ENCODE results near the gene SLC25A17.
"Not testable (repeated sequence)": the region's sequence is repeated elsewhere in the genome, so short reads cannot be mapped to it uniquely, and the experiment has no call there.

SLC25A17 gene, protein sequence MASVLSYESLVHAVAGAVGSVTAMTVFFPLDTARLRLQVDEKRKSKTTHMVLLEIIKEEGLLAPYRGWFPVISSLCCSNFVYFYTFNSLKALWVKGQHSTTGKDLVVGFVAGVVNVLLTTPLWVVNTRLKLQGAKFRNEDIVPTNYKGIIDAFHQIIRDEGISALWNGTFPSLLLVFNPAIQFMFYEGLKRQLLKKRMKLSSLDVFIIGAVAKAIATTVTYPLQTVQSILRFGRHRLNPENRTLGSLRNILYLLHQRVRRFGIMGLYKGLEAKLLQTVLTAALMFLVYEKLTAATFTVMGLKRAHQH

DNA sequence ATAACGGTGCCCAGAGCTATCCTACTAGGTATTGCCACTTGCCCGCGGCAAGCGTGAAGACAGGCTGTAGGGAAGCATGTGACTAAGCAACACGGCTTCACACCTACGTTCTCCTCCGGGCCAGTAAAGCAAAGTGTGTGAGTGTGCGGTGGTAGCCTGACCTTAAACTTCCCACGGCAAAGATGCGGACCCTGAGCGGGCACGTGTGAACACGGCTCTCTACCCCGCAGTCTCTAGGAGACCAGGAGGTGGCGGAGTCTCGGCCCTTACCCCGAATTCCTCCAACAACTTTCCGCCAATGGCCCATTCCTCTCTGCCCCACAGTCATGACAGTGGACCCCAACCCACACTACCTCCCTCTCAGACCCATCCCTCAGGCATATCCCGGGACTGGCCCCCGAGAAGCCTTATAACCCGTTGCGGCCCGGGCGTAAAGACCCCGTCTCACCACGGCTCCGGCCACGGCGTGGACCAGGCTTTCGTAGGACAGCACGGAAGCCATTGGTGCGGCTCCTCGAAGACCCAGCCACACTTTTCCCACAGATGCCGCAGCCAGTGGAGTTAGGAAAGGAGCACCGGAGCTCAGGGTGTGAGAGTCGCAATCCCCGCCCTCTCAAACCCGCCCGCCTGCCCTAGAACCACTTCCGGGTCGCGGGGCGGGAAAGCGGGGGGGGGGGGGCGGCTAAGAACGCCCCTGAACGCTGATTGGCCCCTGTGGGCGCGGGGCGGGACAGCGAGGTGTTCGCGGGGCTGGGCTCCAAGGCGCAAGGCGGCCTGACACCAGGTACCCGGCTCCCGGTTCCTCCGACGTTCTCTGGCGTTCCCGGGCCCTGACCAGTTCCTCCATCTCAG lies at the start of gene SLC25A17:
TSS of gene SLC25A17 (minus strand) at position 600 of the 852 bp plus-strand sequence. CDS start at position 502, 98 bp downstream.
- in situ Hi-C loops (cut with HindIII; ENCODE audit: low sequenced_read_pairs): no loop called here

DNA sequence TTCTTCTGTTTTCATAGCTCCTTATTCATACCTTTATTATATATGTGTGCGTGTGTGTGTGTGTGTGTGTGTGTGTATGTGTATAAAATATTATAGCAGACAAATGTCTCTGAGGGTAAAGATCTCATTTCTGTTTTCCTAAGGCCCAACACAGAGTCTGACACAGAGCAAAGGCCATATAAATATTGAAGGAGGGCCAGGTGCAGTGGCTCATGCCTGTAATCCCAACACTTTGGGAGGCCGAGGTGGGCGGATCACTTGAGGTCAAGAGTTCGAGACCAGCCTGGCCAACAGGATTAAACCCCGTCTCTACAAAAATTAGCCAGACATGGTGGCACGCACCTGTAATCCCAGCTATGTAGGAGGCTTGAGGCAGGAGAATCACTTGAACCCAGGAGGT lies 49.2 kb upstream of the SLC25A17 start:
- in situ Hi-C loops (cut with HindIII; ENCODE audit: low sequenced_read_pairs): not testable (repeated sequence)

DNA sequence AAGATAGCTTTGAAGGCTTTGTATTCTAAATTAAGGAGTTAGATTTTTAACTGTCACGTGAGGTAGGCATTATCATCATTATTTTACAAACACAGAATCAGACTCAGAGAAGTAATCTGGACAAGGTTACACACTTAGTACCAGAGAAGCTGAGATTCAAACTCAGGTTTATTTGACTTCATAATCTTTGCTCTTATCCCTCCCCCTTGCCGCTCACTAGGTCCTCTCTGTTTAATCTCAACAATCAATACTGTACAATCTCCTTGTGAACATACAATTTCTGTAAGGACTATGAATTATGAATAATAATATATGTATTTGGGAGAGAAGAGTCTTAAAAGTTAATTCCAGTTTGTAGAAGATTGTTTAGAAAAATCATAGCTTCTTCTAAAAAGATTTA lies 48.0 kb upstream of the SLC25A17 start:
- in situ Hi-C loops (cut with HindIII; ENCODE audit: low sequenced_read_pairs): no loop called here

DNA sequence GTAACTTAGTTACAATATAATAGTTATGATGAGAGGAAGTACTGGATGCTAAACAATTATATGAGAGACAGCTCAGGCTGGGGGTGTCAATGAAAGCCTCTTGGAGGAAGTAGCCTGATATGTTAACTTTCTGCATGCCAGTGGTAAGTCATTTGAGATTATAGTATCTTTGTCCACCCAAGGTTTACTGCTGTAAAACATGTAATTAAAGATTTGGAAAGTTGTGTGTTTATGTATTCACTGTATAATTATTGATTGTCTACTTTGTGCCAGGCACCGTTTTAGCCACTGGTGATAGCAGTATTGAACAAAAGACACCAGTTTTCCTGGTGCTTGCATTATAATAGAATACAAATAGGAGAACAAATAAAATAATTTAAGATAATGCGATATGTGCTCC lies 43.4 kb upstream of the SLC25A17 start:
- in situ Hi-C loops (cut with HindIII; ENCODE audit: low sequenced_read_pairs): no loop called here

DNA sequence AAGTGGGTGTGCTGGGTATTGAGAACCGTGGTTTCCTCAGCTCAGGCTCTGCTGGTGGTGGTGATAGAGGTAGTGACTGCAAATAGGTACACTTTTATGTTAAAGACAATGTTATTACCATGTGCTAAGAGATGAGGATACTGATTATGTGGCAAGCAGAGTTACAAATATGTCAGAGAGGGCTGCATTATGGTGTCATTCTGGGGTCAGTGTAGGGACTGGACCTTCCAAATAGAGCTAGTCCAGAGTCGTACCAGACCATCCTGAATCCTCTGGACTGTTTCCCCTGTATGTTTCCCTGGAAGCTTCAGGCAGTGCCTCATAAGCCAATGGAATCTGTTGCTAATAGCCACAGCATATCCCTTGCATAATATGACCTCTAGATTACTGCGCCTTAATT lies 42.9 kb upstream of the SLC25A17 start, which contains the start of gene DNAJB7:
TSS of gene DNAJB7 (minus strand) at position 101 of the 400 bp plus-strand sequence. CDS start 119 bp downstream, outside the sequence.
- in situ Hi-C loops (cut with HindIII; ENCODE audit: low sequenced_read_pairs): no loop called here

DNA sequence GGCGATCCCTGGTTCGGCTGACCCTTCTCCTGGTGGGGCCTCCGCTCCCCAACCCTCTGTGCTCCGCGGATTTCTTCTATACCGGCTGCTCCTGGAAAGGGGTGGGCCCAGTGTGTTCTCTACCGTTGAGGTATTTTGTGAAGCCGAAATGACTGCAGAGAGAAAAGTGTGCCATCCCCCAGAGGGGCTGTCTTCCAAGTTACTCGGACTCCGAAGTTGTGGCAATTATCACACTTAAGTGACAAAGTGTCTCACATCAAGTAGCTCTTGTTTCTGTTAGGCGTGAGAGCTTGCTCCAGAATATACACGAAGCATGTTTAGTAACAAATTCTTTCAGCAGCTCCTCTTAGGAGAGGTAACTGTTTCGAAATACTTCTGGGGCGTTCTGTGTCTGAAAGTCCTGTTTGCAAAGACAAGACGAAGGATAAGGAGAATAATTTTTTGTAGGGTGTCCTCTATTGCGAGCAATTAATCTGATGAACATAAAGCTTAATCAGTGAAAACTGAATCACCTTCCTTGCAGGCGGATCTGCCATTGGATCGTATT lies 38.2 kb upstream of the SLC25A17 start:
- in situ Hi-C loops (cut with HindIII; ENCODE audit: low sequenced_read_pairs): loop anchor here (5.0 kb wide), 1 partner anchor 35 kb away; no protein-coding TSS in a partner anchor

DNA sequence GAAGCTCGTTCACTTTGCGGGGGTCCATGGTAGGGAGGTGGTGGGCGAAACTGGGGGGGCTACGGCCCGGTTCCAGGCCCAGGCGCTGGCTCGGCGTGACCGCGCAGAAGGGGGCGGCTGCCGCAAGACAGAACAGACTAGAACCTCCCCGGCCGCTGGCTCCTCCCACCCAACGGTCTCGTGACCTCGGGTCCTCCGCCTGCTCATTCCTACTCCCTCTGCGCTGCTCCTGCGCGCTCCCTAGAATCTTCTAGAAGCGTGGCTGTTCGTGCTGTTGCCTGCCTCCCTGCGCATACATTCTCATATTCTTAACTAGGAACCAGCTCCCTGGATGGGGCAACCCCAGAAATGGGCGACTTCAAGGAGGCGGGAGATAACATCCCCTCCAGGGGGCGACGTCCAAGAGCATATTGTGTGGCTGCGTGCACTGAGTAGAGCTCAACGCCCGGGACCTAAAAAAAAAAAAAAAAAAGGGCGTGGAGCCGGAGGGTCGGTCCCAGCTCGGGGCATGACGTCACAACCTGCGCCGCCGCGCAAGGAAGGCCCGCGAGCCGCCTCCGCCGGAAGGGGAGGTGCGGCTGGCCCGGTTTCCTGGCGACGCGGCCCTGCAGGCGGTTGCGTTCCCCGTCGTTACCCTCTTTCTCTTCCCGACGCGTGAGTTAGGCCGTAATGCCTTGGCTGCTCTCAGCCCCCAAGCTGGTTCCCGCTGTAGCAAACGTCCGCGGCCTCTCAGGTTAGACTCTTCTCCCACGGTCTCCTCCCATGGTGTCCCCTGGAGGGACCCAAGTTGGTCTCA lies 37.6 kb upstream of the SLC25A17 start, which contains the start of the genes ST13 and XPNPEP3:
TSS of gene ST13 (minus strand) at position 127 of the 796 bp plus-strand sequence. CDS start at position 28, 99 bp downstream.
TSS of gene XPNPEP3 (plus strand) at position 636 of the 796 bp plus-strand sequence. CDS start at position 670, 34 bp downstream.
- in situ Hi-C loops (cut with HindIII; ENCODE audit: low sequenced_read_pairs): loop anchor here (5.0 kb wide), 1 partner anchor 36 kb away; no protein-coding TSS in a partner anchor

DNA sequence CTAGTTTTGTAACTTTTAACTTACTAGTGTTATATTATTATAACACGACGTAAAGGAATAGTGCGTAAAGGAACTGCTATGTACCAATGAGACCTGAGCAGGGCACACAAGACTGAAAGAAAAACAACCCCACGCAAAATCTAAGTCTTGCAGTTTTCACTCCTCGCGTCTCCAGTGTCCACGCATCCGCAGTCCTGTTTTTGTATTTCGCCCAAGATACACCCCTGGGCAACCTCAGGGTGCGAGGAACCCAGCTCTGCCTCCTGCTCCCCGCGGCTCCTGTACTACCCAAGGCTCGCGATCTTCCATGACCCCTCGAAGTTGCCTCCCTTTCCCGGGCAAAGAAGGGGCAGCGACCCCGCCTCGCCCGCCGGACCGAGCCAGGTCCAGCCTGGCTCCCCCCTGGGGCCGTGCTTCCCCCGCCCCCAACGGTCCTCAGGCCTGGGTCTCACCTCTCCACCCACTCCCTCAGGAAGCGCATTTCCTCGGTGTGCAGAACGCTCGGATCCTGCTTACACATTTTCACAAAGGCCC lies 36.9 kb upstream of the SLC25A17 start:
- in situ Hi-C loops (cut with HindIII; ENCODE audit: low sequenced_read_pairs): loop anchor here (5.0 kb wide), 1 partner anchor 36 kb away; no protein-coding TSS in a partner anchor

DNA sequence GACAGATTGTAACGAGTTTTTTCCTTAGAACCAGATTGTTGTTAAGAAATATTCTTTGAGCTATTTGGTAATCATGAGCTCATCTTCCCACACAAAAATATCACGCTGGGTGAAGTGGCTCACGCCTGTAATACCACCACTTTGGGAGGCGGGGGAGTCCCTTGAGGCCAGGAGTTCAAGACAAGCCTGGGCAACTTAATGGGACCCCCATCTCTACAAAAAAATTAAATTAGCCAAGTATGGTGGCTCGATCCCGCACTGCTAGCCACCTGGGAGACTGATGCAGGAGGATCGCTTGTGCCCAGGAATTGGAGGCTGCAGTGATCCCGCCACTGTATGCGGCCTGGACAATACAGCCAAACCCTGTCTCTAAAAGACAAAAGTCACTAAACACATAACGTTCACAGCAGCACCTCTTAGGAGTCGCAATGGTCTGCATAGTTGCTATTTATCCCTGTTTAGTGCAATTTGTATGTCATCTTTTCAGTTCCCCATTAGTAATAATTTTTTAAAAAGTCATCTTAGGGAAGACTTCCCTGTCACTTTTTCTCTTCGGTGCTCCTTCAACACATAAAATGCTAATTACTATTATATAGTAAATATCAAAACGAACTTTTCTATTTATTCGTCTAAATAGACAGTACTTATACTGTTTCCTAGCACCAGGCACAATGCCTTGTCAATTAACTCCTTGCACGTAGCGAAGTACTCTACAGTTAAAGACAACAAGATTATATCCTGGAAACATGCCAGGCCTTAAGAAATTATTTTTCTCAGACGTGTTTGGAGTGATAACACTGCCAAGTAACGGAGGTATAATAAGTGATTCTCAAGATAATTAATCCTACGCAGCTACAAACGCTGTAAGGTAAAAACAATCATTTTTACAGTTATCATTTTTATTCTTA lies 36.2 kb upstream of the SLC25A17 start:
- in situ Hi-C loops (cut with HindIII; ENCODE audit: low sequenced_read_pairs): loop anchor here (5.0 kb wide), 1 partner anchor 37 kb away; no protein-coding TSS in a partner anchor

DNA sequence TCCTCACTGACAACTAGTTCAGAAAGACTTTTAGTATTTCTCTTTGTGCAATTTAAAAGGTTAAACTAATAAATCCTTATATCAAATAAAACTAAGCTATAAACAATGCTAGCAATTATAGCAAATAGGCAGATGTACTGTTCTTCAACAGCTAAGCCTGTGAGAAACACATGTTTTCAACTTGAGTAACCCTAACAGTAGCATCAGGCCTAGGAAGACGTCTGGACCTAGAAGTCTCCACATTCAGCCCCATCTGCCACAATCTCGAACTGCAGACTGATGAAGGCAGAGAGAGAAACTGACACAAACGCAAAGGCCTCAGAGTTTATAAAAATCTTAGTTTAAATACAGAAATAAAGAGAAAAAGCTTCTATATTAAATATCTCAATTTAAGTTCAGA lies 34.8 kb upstream of the SLC25A17 start:
- in situ Hi-C loops (cut with HindIII; ENCODE audit: low sequenced_read_pairs): no loop called here

DNA sequence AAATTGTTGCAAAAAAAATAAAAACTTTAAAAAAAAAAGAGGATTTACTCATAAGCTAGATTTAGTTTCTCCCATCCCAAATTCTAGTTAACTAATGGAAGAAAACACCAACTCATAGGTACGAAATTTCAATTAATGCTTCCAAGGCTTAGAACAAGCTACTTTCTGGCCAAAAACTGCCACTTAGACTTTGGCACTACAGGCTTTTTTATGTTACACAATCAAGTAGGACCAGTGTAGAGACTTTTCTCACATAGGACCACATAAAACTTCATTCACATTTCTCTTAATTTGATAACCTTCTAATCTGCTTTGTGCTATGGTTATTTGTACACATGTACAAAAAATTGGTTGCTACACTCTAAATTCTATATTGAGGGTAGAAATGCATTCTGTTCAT lies 34.2 kb upstream of the SLC25A17 start:
- in situ Hi-C loops (cut with HindIII; ENCODE audit: low sequenced_read_pairs): no loop called here

DNA sequence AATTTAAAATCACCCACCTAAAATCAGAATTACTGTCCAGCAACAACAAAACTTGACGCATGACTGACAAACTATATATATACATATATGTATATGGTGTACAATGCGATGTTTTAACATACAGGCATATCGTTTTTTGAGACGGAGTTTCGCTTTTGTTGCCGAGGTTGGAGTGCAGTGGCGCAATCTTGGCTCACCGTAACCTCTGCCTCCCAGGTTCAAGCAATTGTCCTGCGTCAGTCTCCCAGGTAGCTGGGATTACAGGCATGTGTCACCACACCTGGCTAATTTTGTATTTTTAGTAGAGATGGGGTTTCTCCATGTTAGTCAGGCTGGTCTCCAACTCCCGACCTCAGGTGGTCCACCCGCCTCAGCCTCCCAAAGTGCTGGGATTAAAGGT lies 26.7 kb upstream of the SLC25A17 start:
- in situ Hi-C loops (cut with HindIII; ENCODE audit: low sequenced_read_pairs): not testable (repeated sequence)

DNA sequence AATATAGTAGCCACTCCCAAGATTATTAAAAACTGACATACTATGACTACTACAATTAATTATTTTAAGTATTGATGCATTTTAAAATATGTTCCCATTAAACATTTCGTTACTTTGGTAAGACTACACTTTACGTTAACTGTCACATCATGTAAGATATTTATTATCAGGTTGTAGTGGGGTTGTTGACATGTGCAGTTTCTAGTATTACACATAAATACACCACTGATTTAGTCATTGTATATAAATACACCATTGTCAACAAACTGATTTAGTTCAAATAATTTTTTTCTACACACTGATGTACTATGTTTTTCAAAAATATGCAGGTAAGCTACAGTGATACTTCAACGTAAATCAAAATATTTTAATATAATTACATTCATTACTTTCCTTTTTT lies 25.8 kb upstream of the SLC25A17 start:
- in situ Hi-C loops (cut with HindIII; ENCODE audit: low sequenced_read_pairs): no loop called here

DNA sequence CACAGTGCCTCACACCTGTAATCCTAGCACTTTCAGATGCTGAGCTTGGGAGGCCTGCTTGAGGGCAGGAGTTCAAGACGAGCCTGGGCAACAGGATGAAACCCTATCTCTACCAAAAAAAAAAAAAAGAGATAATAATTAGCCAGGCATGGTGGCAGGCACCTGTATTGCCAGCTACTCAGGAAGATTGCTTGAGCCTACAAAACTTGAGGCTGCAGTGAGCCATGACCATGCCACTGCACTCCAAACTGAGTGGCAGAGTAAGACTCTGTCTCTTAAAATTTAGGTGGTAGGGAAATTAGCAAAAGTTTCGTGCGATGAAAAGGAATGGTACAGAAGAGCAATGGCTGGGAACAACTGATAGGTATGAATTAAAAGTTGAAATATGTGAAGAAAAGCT lies 19.3 kb upstream of the SLC25A17 start:
- in situ Hi-C loops (cut with HindIII; ENCODE audit: low sequenced_read_pairs): no loop called here

DNA sequence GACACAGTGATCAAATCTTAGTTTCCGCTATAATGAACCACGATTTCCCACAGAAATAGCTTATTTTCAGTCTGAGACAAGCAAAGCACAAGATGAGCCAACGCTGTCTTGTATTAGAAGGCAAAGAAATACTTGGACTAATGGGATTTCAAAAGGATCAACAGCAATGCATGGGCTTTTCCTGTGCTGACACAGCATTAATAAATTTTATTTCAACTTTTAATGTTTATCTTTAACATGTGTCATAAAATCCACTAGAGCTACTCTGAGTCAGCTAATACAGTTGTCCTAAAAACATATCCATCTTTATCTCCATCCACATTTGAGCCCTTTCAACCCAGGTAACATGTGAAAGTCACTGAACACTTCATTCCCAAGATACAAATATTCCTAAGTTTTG lies 15.5 kb upstream of the SLC25A17 start:
- in situ Hi-C loops (cut with HindIII; ENCODE audit: low sequenced_read_pairs): no loop called here

DNA sequence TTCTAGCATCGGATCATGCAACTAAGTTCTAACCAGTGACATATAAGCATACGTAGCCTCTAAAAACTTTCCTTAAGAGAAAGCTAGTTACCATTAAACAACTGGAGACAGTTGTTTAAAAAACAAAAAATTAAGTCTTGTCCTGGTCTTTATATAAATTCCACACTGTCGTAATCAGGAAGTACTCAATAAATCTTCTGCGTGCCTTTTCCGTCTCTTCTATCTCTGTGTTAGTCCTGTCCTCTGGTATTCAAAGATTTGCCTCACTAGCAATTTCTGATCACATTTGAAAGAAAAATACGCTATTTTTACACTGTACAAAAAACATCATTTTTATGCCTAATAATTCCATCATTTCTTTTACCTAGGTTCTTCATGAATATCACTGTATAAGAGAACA lies 10.0 kb upstream of the SLC25A17 start:
- in situ Hi-C loops (cut with HindIII; ENCODE audit: low sequenced_read_pairs): no loop called here

DNA sequence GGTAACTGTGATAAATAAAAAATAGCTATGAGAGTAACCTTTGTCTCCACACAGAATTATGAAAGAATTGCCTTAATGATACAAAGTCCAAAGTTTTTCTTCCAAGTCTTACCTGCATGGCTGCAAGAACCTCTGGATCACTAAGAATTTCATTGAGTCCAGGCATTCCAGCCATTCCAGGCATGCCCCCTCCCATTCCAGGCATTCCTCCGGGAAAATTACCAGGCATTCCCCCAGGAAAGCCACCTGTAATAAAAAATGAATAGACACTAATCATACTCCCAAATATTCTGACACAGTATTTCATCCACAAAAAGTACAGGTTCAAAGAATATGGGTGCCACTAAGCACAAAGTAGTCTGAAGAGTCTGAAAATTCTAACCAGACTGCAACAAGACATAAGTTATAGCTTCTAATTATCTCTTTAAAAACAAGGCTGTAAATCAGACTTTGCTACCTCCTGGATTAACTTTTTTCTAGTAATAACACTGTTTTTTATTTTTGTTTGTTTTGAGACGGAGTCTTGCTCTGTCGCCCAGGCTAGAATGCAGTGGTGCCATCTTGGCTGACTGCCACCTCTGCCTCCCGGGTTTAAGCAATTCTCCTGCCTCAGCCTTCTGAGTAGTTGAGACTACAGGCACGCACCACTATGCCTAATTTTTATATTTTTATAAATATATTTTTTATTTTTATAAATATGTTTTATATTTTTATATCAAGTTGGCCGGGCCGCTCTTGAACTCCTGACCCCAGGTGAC lies 8.0 kb upstream of the SLC25A17 start:
- in situ Hi-C loops (cut with HindIII; ENCODE audit: low sequenced_read_pairs): no loop called here

DNA sequence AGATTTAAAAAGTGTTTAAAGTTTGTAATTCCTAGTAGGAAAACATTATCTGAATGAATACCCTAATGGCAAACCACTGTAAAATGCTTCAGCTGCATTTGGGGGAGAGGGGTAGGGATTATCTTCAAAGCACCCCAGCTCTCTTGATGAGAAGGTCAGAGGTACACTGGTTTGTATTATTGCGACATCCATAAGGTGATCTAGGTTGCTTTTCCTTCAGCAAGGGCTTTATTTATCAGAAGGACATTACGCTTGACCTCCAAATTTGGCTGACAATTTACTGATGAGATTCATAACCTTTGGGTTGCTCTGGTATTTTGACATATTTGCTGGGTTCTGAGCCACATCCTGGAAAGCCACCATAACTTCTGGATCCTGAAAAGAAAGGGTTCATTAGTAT lies 7.1 kb upstream of the SLC25A17 start:
- in situ Hi-C loops (cut with HindIII; ENCODE audit: low sequenced_read_pairs): not testable (repeated sequence)
